Measurements from ENCODE around the gene PLSCR5. TPM values are rescaled to one million over a fixed set of nuclear protein-coding genes. Genes with fewer than 3 reads are reported as not detected.

Gene PLSCR5
- total and polyA plus RNA-seq, 2 experiments from 2014 or later, result 3.0 to 5.0 TPM

- no peak overlapping the region for H3K4me3 ChIP-seq
- no peaks in the 10 kb centered on the region for H3K4me1 ChIP-seq (ENCODE audit: low read depth)
- no peak for DNase-seq (ENCODE audit: low read depth in 1 of 2, low spot score in 1 of 2)
- no peak overlapping the region for H3K27ac ChIP-seq
- no peaks in the 10 kb centered on the region for H3K27me3 ChIP-seq
- H3K9me3 ChIP-seq (ENCODE audit: low read depth), result no peaks in the 10 kb centered on the region
- H3K36me3 ChIP-seq, result no peaks in the 10 kb centered on the region
- no peak for TF ChIP-seq CTCF (IDR thresholded peaks at IDR 0.05; ENCODE audit: low read depth, low read length)
These were observed 64.9 kb downstream of the PLSCR5 start for GRCh38 chr3:146540236-146540635.

DNA sequence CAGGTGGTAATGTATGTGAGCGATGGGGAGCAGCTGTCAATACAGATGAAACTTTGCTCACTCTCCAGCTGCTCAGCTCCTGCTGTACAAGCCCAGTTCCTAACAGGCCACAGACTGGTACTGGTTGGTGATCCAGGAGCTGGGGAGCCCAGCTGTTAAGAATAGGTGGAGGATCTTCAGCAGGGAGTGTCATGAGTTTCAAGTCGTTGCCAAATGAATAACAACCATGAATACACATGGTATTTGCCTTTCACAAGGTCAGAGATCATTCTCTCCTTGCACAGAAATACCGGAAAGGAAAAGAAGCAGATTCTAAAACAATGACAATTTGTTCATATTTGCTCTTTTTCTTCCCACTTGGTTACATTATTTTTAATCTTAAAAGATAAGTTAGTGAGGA, 65.8 kb downstream of the PLSCR5 start:
- H3K4me3 ChIP-seq, result no peak overlapping the region
- no peak overlapping the region for H3K27ac ChIP-seq
- H3K27me3 ChIP-seq, result no peaks in the 10 kb centered on the region
- DNase-seq (ENCODE audit: low read depth in 1 of 2, low spot score in 1 of 2), result no peak
- no peaks in the 10 kb centered on the region for H3K36me3 ChIP-seq
- no peaks in the 10 kb centered on the region for H3K9me3 ChIP-seq (ENCODE audit: low read depth)
- no peaks in the 10 kb centered on the region for H3K4me1 ChIP-seq (ENCODE audit: low read depth)
- no peak for TF ChIP-seq CTCF (IDR thresholded peaks at IDR 0.05; ENCODE audit: low read depth, low read length)

GRCh38 chr3:146537603-146538002, 67.5 kb downstream of the PLSCR5 start:
- no peak overlapping the region for H3K4me3 ChIP-seq
- H3K27me3 ChIP-seq, result no peaks in the 10 kb centered on the region
- DNase-seq (ENCODE audit: low read depth in 1 of 2, low spot score in 1 of 2), result no peak
- H3K27ac ChIP-seq, result no peak overlapping the region
- no peaks in the 10 kb centered on the region for H3K9me3 ChIP-seq (ENCODE audit: low read depth)
- peaks cover 4% of the 10 kb centered on the region for H3K4me1 ChIP-seq (ENCODE audit: low read depth)
- H3K36me3 ChIP-seq, result no peaks in the 10 kb centered on the region
- no peak for TF ChIP-seq CTCF (IDR thresholded peaks at IDR 0.05; ENCODE audit: low read depth, low read length)

- peaks cover 5% of the 10 kb centered on the region for H3K4me1 ChIP-seq (ENCODE audit: low read depth)
- no peaks in the 10 kb centered on the region for H3K27me3 ChIP-seq
- no peaks in the 10 kb centered on the region for H3K9me3 ChIP-seq (ENCODE audit: low read depth)
- H3K27ac ChIP-seq, result no peak overlapping the region
- peak in 1 of 2 donors; percentile 82 for DNase-seq (ENCODE audit: low read depth in 1 of 2, low spot score in 1 of 2)
- no peak for TF ChIP-seq CTCF (IDR thresholded peaks at IDR 0.05; ENCODE audit: low read depth, low read length)
- H3K4me3 ChIP-seq, result no peak overlapping the region
- no peaks in the 10 kb centered on the region for H3K36me3 ChIP-seq
These were observed 68.5 kb downstream of the PLSCR5 start for GRCh38 chr3:146536681-146537080.

Other genes starting within 250 kb of the PLSCR5 start
- gene PLSCR2, start 135.8 kb downstream of the PLSCR5 start, total RNA-seq, result not detected in 2 replicates
- not detected in 2 replicates for gene PLSCR2, start 135.8 kb downstream of the PLSCR5 start, polyA plus RNA-seq
- gene PLSCR1, start 60.7 kb downstream of the PLSCR5 start, total RNA-seq, result 17.1 and 22.8 TPM in 2 replicates
- gene PLSCR1, start 60.7 kb downstream of the PLSCR5 start, polyA plus RNA-seq, result 14.1 and 20.3 TPM in 2 replicates

All from cardiac muscle cell (in vitro differentiated cells and primary cell).